ENCODE data around the gene MAPRE3. TPM values are rescaled to one million over a fixed set of nuclear protein-coding genes. Genes with fewer than 3 reads are reported as not detected.

The MAPRE3 gene
- total and polyA plus RNA-seq, 8 donors, result 4.7 to 56.8 (median 10.1) TPM

DNA sequence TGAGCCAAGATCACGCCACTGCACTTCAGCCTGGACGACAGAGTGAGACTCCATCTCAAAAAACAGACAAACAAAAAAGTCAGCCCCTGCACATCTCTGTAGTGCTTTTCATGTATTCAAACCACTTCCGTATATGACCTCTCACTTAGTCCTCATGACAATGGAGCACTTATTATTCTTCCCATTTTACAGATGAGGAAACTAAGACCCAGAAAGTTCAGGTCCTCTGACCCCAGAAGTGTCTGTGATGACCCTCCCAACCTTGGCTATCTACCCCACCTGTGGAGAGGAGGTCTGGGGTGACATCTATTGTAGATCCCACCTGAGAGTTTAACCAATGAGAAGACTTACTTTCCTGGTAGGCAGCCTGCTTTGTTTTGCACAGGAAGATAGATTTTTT, 21.6 kb upstream of the MAPRE3 start:
- no peak overlapping the region for H3K4me3 ChIP-seq
- H3K27me3 ChIP-seq, result no peaks in the 10 kb centered on the region
- H3K27ac ChIP-seq, result no peak overlapping the region
- ATAC-seq (no peak), FAIRE-seq (no peak), DNase-seq (no peak)
- 92 to 93% methylated on average over 3 of the region's 3 CpGs for WGBS, 2 donors
- intact Hi-C loops (cut with DNase I), result no loop called here
- no peaks in the 10 kb centered on the region for H3K9me3 ChIP-seq
- no peaks in the 10 kb centered on the region for H3K36me3 ChIP-seq
- TF ChIP-seq, protein P1, sequence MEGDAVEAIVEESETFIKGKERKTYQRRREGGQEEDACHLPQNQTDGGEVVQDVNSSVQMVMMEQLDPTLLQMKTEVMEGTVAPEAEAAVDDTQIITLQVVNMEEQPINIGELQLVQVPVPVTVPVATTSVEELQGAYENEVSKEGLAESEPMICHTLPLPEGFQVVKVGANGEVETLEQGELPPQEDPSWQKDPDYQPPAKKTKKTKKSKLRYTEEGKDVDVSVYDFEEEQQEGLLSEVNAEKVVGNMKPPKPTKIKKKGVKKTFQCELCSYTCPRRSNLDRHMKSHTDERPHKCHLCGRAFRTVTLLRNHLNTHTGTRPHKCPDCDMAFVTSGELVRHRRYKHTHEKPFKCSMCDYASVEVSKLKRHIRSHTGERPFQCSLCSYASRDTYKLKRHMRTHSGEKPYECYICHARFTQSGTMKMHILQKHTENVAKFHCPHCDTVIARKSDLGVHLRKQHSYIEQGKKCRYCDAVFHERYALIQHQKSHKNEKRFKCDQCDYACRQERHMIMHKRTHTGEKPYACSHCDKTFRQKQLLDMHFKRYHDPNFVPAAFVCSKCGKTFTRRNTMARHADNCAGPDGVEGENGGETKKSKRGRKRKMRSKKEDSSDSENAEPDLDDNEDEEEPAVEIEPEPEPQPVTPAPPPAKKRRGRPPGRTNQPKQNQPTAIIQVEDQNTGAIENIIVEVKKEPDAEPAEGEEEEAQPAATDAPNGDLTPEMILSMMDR (IDR thresholded peaks at IDR 0.05), result no peak
- peaks cover 0 to 5% (median 4%) of the 10 kb centered on the region in 3 donors for H3K4me1 ChIP-seq

DNA sequence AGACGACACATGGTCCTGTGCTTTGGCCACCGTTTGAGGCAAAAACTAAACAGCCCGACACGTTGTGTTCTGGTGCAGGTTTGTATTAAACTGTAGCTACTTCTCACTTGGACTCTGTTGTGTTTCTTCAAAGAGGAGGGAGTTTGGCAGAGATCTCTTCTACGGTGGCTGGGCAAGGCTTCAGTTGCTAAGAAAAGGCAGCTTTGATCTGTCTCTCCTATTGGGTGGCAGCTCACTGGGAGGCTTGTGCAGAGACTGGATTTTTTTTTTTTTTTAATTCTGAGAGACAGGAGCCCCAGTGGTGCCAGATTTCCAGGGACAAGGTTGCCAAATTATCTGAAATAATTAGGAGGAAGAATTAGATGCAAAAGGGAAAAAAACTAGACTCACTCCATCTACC, 20.2 kb upstream of the MAPRE3 start:
- H3K9me3 ChIP-seq, result no peaks in the 10 kb centered on the region
- ATAC-seq, result no peak
- H3K27me3 ChIP-seq, result no peaks in the 10 kb centered on the region
- H3K4me3 ChIP-seq, result no peak overlapping the region
- no peak overlapping the region for H3K27ac ChIP-seq
- H3K4me1 ChIP-seq, result peaks cover 0 to 5% (median 4%) of the 10 kb centered on the region in 3 donors
- intact Hi-C loops (cut with DNase I), result no loop called here
- no peak for FAIRE-seq
- no peak for DNase-seq
- TF ChIP-seq, protein P1 (IDR thresholded peaks at IDR 0.05), result no peak
- no peaks in the 10 kb centered on the region for H3K36me3 ChIP-seq
- WGBS, 2 donors, result 67 to 75% methylated on average over 5 of the region's 5 CpGs

DNA sequence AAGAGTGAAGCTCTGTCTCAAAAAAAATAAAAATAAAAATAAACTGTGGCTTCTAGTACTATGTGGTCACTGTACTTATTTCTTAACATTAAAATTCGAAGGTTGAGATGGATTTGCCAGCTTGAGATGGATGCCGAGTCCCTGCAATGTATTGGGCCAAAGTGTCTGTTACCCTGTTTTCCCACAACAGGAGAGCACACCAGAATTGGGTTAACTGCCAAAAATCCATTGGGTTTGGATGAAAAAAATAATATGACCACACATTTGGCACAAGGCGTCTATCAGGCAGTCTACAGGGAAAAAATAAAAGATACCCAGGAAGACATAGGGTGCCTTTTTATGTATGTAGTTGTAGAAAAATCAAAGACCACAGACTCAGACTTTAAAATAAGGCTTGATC, 19.2 kb upstream of the MAPRE3 start:
- Histone ChIP-seq H3K4me3 (no peak overlapping the region), H3K9me3 (no peaks in the 10 kb centered on the region), H3K4me1 (peaks cover 0 to 5% (median 4%) of the 10 kb centered on the region in 3 donors), H3K27me3 (no peaks in the 10 kb centered on the region), H3K27ac (no peak overlapping the region), H3K36me3 (no peaks in the 10 kb centered on the region)
- intact Hi-C loops (cut with DNase I), result no loop called here
- WGBS, 2 donors, result 78 to 88% methylated on average over 3 of the region's 3 CpGs
- FAIRE-seq (no peak), DNase-seq (no peak), ATAC-seq (no peak)
- TF ChIP-seq, protein P1 (IDR thresholded peaks at IDR 0.05), result no peak

DNA sequence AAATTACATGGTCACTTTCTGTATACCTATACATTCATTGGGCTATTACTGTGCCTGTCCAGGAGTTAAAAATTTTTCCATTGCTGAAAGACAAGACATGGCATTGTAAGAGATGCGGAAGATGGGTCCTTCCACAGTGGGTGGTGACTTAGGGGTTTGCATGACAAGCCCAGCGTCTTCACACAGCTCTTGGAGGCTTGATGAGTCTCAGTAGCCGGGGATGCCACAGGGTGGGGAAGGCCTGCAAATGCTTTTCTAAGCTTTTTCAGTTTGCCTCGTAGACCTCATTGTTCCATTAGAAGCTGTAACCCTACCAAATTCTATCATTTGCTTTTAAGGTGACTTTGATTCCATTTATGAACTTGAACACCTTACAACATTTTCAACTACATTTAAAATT, 18.1 kb upstream of the MAPRE3 start:
- H3K4me1 ChIP-seq, result no peaks in the 10 kb centered on the region
- DNase-seq, result no peak
- 78% methylated on average over 4 of the region's 4 CpGs for WGBS, 2 donors
- H3K27ac ChIP-seq, result no peak overlapping the region
- intact Hi-C loops (cut with DNase I), result no loop called here
- ATAC-seq, result no peak
- no peaks in the 10 kb centered on the region for H3K27me3 ChIP-seq
- H3K9me3 ChIP-seq, result no peaks in the 10 kb centered on the region
- no peaks in the 10 kb centered on the region for H3K36me3 ChIP-seq
- TF ChIP-seq, protein P1 (IDR thresholded peaks at IDR 0.05), result no peak
- no peak overlapping the region for H3K4me3 ChIP-seq
- FAIRE-seq, result no peak

DNA sequence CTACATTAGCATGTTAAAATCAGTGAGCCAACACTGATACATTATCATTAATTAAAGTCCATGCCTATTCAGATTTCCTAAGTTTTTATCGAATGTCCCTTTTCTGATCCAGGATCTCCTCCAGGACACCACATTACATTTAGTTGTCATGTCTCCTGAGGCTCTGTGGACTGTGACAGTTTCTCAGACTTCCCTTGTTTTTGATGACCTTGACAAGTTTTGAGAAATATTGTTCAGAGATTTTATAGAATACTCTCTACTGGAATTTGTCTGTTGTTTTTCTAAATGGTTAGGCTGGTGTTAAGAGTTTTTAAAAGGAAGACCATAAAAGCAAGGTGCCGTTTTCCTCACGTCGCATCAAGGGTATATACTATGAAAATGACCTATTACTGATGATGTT, 16.3 kb upstream of the MAPRE3 start:
- TF ChIP-seq, protein P1 (IDR thresholded peaks at IDR 0.05), result no peak
- Histone ChIP-seq H3K4me1 (no peaks in the 10 kb centered on the region), H3K9me3 (no peaks in the 10 kb centered on the region), H3K27ac (no peak overlapping the region), H3K4me3 (no peak overlapping the region), H3K27me3 (no peaks in the 10 kb centered on the region), H3K36me3 (no peaks in the 10 kb centered on the region)
- no peak for FAIRE-seq
- no peak for ATAC-seq
- intact Hi-C loops (cut with DNase I), result no loop called here
- WGBS, 2 donors, result 87% methylated on average over 4 of the region's 4 CpGs
- no peak for DNase-seq
